ENCODE results near the gene MTHFD2L.

MTHFD2L gene

DNA sequence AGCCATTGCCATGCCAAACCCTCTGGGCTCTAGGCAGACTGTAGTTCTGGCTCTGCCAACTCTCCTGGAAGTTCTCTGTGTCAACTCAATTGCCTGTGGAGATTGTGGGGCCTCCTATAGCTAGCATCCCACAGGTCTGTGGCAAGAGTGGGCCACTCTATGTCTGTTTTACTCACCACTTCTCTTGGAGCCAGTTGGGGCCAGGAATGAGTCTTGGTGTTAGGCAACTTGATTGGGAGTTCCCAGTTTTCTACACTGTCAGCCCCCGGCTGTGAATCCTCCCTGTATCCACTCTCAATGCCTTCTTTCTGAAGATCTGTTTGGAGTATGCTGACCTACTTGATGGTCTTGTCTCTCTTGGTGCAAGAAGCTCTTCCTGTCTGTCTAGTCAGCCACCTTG is 102.1 kb downstream of the MTHFD2L start:
- DNase-seq = no peak

DNA sequence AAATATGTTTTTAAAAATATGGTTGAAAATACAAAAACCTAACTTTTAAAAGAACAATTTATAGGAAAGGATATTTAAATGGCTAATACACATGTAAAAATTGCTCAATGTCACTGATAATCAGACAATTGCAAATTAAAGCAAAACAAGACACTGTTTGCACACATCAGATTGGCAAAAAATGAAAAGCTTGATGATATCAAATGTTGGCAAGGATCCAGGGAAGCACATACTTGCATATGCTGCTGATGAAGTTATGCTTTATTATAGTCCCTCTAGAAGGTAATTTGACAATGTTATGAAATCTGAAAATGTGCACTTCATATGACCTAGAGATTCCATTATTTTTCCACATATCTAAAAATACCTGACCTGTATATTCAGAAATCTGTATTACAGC is 104.6 kb downstream of the MTHFD2L start:
- DNase-seq = peak; percentile 3

DNA sequence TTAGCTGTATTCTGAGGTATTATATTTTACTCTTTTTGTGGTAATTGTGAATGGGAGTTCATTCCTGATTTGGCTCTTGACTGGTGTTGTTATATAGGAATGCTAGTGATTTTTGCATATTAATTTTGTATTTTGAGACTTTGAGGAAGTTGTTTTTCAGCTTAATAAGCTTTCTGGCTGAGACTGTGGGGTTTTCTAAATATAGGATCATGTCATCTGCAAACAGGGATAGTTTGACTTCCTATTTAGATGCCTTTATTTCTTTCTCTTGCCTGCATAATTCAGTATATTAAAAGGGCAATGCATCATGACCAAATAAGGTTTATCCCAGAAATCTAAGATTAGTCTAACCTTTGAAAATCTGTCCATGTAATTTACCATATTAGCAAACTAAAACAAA is 105.6 kb downstream of the MTHFD2L start:
- no peak for DNase-seq

DNA sequence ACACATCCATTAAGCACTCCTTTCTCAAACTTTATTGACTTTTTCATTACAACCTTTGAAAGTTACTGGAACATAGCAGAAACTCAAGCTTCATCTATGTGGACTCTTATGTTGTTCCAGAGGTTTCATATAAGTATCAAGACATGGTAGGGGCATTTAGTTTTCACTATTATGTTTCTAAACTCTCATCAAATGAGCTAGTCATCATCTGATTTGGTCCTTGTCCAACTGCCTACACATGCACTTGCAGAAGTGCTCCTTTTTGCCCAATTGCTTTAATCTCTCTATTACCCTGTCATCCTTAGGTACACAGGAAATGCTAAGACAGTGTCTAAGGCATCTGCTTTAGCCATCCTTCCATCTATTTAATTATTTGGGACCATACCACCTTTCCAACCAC is 108.2 kb downstream of the MTHFD2L start:
- no peak for DNase-seq

DNA sequence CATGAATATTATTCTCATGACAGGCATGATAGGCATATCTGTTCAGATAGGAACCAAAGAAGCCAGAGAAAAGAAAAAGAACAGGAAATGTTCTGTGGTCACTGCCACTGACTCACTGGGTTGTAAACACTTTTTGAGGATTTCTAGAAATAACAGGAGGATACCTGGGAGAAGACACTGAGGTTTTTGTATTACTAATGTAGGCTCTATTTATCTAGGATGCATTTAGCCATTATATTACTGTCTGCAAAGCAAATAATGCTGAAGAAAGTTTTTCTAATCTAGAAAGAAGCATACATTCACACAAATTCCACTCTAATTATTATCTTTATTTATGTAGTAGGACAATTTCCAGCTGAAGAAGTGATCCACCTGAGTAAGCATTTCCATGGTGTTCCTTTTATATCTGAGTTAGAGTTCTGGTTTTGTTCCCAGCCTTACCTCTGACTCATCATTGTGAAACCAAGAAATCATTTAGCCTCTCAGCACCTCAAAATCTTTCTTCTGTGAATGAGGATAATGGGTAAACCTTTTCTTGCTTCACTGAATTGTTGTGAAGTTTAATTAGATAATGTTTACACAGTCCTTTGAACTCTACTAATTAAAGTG is 110.2 kb downstream of the MTHFD2L start:
- no peak for DNase-seq

DNA sequence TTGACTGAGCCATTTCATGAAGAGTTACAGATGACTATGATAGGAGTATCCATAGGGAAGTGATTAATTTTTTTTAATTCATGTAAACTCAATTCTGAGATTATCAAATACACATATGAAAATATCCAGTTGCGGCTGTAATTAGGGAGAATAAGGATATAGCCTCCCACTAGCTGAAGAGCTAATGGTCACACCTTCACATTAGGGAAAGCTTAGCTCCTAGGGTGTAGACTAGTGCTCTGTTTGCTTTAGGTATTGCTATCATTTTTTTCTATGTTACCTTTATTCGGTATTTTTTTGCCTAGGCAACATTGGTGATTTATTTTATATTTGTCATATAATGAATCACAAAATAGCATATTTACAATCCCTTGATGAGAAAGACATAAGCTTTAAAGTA is 110.7 kb downstream of the MTHFD2L start:
- no peak for DNase-seq

DNA sequence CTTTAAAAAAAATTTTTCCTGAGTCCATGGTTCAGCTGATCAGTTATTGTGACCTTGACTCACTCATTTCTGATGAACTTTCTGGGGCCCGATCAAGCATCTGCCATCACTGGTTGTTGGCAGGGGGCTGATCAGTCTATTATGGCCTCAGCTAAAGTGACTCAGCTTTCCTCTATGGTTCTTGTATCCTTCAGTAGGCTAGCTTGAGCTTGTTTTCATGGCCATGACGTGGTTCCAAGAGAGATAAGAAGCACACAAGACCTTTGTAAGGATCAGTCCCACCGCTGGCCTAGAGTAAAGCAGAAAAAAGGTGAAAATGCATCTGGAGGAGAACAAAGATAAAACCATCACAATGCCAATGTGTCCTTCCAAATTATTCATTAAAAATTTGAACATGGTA is 120.6 kb downstream of the MTHFD2L start:
- no peak for DNase-seq

DNA sequence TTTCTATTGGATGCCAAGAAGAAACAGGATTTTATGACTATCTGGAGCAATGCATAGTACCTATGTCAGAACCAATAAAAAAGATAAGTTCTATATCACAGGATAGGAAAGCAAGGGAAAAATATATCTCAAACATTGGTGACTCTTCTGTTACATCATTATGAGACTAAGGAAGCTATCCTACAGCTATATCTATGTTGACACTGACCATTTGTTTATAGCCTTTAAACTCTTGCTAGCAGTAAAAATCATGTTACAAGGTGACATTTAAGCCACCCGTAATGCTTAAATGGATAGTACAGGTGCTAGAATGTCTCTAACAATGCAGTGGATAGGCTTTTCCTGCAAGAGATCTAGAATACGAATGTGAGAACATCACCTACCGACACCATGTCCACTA is 121.8 kb downstream of the MTHFD2L start:
- no peak for DNase-seq

DNA sequence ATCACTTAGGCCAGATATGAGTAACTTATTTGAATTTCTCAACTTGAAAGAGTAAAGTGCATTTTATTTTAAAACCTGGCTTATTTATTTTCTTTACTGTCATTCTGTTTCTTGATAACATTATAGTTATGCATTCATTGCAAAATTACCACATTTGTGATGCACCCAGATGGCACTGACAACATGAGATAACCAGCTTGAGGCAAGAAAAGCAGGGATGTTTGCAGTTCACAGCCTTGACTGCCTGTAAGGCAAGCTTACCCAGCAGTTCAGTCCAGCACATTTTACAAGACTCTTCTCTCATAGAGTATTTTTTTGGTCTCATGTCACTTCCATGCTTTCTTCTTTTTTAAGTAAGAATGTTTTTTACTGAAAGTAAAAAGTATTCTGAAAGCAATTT is 125.0 kb downstream of the MTHFD2L start:
- no peak for DNase-seq

DNA sequence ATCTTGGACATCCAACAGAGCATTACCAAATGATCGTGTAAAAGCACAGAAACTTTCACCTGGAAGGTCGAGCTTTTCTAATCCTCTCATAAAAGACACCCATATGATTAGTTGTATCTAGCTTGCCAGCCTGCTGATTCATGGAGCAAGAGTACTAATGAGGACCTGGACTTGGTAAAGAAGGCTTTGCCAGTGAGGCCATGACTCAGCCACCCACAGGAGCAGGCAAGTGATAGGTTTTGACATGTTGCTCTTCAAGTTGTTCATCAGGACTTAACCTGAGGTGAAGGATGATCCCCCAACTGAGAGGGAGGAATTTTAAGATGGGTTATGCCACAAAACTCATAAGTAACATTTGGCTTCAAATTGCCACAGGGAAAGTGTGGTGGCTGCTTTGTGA is 125.7 kb downstream of the MTHFD2L start:
- no peak for DNase-seq

DNA sequence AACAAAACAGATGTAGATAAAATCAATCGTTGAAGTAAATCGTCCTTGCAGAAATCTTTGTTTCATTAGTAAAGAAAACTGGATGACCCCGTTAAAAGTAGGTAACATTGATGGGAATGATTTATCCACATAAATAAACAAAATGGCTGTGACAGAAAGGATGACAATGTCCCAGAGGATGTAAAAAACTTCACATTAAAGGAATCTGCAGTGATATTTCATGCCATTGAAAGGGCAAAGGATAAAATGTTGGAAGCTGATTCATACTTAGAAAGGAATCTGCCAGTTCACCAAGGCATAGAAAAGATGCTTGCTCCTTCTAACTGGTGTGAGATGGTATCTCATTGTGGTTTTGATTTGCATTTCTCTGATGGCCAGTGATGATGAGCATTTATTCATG is 126.1 kb downstream of the MTHFD2L start:
- no peak for DNase-seq

DNA sequence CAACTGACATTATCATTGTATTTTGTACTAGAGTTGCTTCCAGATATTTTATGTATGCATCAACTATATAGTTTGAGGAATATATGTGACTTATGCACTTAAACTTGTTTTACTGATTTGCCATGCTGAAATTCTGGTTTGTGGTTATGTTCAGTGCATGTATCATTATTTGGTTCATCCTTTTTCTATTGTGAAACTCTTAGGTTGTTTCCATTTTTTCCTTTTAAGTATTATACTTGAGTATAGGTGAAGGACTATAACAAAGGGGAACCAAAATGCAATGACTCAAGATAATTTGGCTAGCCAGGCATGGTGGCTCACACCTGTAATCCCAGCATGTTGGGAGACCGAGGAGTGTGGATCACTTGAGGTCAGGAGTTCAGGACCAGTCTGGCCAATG is 129.2 kb downstream of the MTHFD2L start:
- DNase-seq = no peak

DNA sequence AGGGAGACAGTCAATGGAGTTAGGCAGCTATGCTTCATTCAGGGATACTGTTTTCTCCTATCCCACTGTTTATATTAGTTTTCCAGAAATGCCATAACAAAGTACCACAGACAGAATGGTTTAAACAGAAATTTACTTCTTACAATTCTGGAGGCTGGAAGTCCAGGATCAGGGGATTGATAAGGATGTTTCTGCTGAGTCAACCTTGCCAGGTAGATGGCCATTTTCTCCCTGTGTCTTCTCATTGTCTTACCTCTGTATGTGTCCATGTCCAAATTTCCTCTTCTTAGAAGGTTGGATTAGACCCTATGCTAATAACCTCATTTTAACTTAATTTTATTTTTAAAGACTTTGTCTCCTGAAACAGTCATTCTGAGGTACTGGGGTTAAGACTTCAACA is 129.9 kb downstream of the MTHFD2L start:
- no peak for DNase-seq

DNA sequence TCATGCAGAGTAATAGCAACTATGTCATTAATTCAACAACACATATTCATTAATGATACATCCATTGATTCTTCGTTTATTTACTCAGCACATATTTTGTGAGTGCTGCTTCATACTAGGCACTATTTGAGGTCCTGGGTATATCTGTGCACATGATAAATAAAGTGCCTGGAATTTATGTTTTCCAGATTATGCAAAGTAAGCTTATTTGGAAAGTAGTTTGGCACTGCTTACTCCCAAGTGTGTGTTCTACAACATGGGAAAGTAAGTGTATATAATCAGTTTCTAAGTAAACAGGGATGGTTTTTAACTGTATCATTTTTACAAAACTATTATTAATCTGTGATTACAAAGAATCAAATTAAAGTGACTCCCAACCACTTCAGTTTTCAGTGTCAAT is 133.6 kb downstream of the MTHFD2L start:
- no peak for DNase-seq

DNA sequence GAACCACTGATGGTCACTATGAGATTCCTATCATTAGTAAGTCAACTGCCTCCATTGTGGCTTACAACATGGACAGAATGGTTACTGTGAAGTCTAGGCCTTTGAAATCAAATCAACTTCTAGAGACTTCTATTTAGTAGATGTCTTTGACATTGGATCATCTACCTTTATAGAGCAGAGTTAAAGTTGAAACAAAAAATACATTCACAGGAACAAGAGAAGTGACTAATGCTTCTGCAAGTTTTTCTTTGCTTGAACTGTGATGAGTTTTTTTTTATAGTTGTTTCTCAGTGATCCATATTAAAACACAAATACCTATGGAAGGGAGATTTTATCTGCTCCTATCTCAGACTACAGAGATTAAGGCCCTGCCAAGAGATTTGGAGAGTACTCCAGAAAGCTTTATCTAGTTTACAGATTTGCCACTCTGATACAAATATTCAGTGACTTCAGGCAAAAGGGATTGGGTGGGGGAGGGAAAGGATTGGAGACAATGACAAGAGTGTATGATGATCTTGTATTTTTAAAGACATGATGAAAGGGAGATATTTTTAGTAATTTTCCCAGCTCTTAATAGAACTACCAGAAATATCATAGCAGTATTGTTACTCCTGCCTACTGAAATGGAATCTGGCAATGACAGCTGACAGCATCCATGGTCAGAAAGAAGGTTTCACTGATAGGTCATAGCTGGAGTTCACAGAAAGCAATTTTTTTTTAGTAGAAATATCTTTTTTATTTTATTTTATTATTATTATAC is 134.4 kb downstream of the MTHFD2L start:
- DNase-seq = no peak

DNA sequence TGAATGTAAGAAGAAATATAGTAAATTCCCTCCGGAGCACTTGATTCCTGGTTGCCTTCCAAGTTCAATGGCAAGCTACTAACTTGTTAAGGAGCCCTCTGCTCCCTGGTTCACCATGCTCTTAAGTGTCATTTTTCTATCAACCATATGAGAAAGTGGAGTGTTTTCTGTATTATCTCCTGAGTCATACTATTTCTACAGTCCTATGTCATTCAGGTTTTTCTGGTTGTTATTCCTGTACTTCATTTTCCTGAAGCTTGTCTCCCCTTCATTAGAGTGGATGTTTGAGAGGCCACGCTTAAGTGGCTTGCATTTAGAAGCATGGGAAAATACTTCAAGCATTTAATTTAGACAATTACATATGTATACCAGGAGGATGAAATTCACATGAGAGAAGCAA is 135.6 kb downstream of the MTHFD2L start:
- no peak for DNase-seq

DNA sequence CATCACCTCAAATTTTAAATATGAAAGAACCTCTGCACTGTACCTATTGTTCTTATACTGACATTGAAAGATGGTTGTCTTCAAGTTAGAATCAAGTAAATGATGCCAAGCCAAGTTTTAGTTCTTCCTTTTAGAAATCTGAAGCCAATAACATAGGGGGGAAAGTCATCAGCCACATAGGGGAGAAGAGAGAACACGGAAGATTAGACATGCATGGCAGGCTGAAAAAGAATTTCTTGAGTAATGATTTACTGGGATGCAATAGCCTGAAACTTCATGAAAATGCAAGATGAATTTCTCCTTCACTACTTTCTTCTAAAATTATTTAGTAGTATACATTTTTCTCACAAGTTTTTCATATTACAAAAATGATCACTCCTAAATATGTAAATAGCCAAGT is 136.8 kb downstream of the MTHFD2L start:
- DNase-seq = no peak

DNA sequence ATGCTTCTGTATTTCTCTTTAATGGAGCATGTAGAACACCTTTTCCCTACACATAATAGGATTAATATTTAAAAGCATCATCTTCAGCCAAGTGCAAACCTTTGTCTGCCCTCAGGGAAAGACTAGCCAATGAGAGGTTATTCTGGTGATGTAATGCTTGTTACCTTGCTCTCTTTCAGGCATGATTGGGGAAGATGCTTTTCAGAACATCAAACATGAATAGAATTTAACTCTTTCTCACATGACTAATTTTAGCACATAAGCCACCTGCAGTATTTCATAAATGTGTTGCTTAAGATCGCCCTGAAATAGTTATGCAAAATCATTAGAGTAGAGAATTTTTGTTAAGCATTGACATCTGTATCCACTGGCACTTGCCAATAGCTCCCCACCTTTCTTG is 139.6 kb downstream of the MTHFD2L start:
- DNase-seq = no peak

DNA sequence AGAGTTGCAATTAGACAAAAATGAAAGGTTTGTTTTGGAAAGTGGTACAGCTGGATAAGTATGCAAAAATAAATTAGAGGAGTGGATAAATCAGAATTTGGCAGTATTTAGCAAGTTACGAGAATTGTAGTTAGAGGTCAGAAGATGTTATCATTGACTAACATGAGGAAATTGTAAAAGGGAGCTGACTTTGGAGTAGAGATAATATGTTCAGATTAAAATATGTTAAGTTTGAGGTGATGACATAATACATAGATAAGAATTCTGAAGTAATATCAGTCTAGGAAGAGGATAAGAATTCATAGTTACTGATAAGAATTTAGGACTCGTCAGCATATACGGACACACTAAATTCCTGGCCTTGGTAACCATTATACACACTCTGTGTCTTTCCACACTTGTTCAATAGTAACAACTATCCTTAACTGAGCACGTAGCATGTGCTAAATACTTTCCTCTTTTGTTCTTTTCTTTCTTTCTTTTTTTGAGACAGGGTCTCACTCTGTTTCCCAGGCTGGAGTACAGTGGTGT is 146.2 kb downstream of the MTHFD2L start:
- no peak for DNase-seq

DNA sequence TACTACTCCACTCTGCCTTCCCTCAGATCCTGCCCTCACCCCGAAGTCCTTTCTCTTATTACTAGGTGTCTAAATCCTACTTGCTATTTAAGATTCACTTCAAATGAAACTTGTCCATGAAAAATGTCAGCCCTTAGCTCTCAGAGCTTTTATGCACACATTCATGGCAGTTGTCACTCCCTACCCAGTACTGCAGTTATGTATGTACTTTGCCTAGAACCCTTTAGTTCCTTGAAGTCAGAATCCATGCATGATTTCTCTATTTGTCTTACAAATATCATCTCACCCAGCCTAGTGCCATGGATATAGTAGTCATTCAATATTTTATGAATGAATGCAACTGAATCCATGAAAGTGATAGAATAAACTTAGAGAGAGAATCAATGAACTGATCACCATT is 147.1 kb downstream of the MTHFD2L start:
- DNase-seq = no peak

DNA sequence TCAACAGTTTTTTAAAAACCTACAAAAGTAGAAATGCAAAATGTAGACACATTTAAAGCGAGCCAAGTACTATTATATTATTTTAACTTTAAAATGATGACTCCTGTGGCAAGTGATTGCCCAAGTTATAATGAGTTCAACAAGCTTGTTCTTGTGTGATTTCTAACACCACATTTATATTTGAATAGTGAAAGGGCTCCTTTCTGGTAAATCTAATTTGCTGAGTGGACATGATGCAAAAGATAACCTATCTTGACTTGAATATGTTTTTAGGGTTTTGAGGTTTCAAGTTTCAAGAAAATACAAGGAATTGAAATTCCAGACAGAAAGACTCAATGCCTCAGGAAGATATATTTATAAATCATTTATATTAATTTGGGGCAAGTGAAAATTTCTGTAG is 149.3 kb downstream of the MTHFD2L start:
- DNase-seq = no peak

DNA sequence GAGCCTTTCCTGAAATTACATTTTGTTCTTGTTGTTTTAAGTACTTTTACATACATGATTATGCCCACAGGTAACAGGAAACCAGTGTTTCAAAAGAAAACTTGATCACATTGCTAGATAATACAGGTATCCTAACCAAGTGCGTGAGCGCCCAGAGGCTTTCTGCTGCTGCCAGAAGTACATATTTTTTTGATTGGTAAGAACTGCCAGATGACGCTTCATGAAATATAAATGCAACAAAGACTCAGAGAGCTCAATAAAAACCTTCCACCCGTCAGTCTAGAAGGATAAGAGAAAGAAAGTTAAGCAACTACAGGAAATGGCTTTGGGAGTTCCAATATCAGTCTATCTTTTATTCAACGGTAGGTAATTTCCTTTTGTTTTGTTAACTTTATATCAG is 150.3 kb downstream of the MTHFD2L start, which contains the start of gene EPGN:
TSS of gene EPGN (plus strand) at position 256 of the 400 bp plus-strand sequence. CDS start at position 320, 64 bp downstream.
- no peak for DNase-seq

DNA sequence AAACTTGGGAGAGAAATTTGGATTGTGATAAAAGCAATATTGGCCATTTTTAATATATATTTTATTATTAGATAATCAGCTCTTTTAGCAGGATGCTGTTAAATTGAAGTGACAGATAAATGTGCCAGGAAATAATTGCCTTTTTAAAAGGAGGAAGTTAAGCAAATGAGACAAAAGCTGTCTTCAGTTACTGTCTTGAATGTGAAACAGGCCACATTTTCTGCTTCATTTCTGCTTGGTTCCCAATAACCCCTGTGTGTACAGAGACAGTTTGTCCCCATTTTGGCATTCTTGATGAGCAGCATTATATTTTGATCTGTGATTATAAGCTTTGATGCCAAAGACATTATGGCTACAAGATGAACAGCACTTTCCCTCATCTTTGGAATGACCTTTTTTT is 151.3 kb downstream of the MTHFD2L start:
- DNase-seq = no peak

DNA sequence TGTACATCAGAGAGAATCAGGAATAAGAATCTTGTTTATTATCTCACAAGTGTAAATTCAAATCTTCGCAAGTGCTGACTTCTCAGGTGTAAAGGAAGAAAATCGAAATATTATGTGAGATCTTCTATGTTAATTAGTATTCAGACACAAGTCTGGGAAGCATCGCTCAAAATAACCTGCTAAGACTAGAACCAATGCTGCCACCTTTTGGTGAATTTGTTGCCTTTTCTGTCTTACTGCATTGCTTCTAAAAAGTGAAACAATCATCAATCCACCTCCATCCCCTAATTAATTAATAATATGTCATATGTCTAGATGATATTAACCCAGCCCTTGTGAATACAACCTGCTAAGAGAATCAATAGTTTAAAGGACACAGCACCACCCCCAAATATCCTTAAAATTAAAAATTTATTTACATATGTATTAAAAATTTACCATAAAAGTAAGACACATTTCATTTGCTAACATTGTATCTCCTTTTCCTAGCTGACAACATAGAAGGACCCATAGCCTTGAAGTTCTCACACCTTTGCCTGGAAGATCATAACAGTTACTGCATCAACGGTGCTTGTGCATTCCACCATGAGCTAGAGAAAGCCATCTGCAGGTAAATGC is 153.9 kb downstream of the MTHFD2L start:
- DNase-seq = peak; percentile 59

All from NCI-H1694 (cell line).